Prostate gland (tissue), 2 donors: Measurements from ENCODE around the gene POMP.

ENCODE experiments used
- POLR2A ChIP-seq: fragments of 450-650 bp; IDR thresholded peaks from one replicate; pipeline ENCODE4 v1.6.1; 2016; ENCODE audit warnings: antibody characterized with exemption, mild to moderate bottlenecking
- TF ChIP-seq, protein P1 (sequence below), 4 experiments: fragments of 200-600 bp in 2 of 4; fragments of 450-650 bp in 2 of 4; sonication (generic) in 2 of 4; IDR thresholded peaks; 1 replicate in 3 of 4; 2 replicates in 1 of 4; pipeline ENCODE4 v1.5.1; 2016 to 2019; ENCODE audit warnings: antibody characterized with exemption in 4 of 4, mild to moderate bottlenecking in 2 of 4, moderate library complexity in 2 of 4

DNA sequence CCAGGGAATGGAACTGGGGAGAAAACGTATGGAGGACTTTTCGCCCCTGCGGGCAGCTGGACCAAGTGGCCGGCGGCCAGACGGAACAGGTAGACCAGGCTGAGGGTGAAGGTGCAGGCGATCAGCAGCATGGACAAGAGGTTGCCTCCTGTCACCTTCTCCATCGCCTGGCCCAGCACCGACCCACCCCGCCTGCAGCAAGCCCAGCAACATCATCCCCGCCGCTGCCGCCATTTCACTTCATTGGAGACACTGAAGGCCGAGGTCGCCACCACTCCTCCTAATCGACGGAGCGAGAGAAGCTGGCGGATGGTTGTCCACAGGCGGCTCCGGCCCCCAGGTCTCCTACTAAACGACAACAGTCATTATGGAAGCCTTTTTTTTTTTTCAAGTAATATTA lies 64.9 kb downstream of the POMP start:
- TF ChIP-seq POLR2A, result no peak
- TF ChIP-seq, protein P1, sequence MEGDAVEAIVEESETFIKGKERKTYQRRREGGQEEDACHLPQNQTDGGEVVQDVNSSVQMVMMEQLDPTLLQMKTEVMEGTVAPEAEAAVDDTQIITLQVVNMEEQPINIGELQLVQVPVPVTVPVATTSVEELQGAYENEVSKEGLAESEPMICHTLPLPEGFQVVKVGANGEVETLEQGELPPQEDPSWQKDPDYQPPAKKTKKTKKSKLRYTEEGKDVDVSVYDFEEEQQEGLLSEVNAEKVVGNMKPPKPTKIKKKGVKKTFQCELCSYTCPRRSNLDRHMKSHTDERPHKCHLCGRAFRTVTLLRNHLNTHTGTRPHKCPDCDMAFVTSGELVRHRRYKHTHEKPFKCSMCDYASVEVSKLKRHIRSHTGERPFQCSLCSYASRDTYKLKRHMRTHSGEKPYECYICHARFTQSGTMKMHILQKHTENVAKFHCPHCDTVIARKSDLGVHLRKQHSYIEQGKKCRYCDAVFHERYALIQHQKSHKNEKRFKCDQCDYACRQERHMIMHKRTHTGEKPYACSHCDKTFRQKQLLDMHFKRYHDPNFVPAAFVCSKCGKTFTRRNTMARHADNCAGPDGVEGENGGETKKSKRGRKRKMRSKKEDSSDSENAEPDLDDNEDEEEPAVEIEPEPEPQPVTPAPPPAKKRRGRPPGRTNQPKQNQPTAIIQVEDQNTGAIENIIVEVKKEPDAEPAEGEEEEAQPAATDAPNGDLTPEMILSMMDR (IDR thresholded peaks at IDR 0.05), result no peak
